ENCODE measurements around the gene DARS2. TPM values are rescaled to one million over a fixed set of nuclear protein-coding genes. Genes with fewer than 3 reads are reported as not detected.
A peak's percentile ranks its signal among the peaks of the same experiment; 100 is the strongest.

DARS2 gene
- total and polyA plus RNA-seq, 2 of the 4 experiments (the other 2 are of a cell fraction): 14.8 to 18.8 TPM

DNA sequence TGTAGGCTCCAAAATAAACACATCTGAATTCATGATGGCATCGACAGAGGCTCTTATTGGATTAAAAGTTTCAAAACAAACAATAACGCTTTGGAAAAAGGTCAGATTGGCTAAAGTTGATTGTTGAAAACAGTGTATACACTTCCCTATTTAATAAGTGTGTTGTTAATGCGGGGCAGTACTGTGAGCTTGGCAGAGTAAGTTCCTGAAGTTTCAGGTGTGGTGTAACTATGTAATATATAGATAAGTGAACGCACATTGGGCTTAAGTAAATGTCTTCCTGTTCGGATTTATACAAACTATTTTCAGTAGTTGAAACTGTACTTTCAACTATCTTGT, 44.5 kb downstream of the DARS2 start:
- Histone ChIP-seq H4K20me1 (ENCODE audit: insufficient read depth, low read length) (peaks cover 38% of the 10 kb centered on the region), H4K5ac (ENCODE audit: low read depth, low read length) (peak overlapping the region; percentile 58; the same call in 1 of the 2 replicates), H2AK5ac (ENCODE audit: low read depth, low read length) (no peak overlapping the region), H3K4me2 (ENCODE audit: low read depth, low read length) (peak overlapping the region; percentile 86), H2BK120ac (ENCODE audit: low read depth, low read length) (peak overlapping the region; percentile 74; the same call in 1 of the 2 replicates), H3K14ac (replicated peaks; ENCODE audit: low read depth, low read length) (peak overlapping the region; percentile 77; the same call in 1 of the 2 replicates), H3K4me1 (ENCODE audit: control insufficient read depth, insufficient read depth, low read length) (no peaks in the 10 kb centered on the region; the same call in 1 of the 2 replicates), H3K9ac (ENCODE audit: low read depth, low read length) (peak overlapping the region; percentile 69), H3K4ac (ENCODE audit: low read depth, low read length) (peak overlapping the region; percentile 90), H2BK20ac (ENCODE audit: low read depth, low read length) (no peak overlapping the region), H4K91ac (ENCODE audit: insufficient read depth, low read depth, low read length) (peak overlapping the region; percentile 63; the same call in 1 of the 2 replicates), H3K79me1 (ENCODE audit: low read depth in 1 of 2, low read length in 2 of 2) (peaks cover 12 to 57% of the 10 kb centered on the region in 2 experiments; a peak in 3 of 4 replicates), H3K23ac (ENCODE audit: low read depth, low read length) (peak overlapping the region; percentile 50; the same call in 1 of the 2 replicates), H3K27me3 (ENCODE audit: control insufficient read depth, insufficient read depth, low read length) (no peaks in the 10 kb centered on the region), H2AFZ (replicated peaks; ENCODE audit: low read length, poor library complexity) (peak overlapping the region; percentile 96), H3K18ac (ENCODE audit: low read depth, low read length) (no peak overlapping the region; the same call in 1 of the 2 replicates), H4K8ac (ENCODE audit: low read depth in 2 of 2, low read length in 2 of 2) (peak overlapping the region; percentile 79 to 85; a peak in 3 of 4 replicates), H3K27ac (ENCODE audit: insufficient read depth, low read length) (peak overlapping the region; percentile 79), H2BK15ac (ENCODE audit: low read depth, low read length) (no peak overlapping the region), H3K4me3 (ENCODE audit: insufficient read depth, low read depth, low read length) (peak overlapping the region; percentile 60), H3K9me3 (ENCODE audit: control insufficient read depth, insufficient read depth, low read length) (no peaks in the 10 kb centered on the region), H3K36me3 (ENCODE audit: control insufficient read depth, insufficient read depth, low read length) (peaks cover 35% of the 10 kb centered on the region), H3K56ac (ENCODE audit: extremely low read depth, insufficient read depth, low read length) (peak overlapping the region; percentile 73; the same call in 1 of the 2 replicates), H2AK9ac (replicated peaks; ENCODE audit: low read depth, low read length, poor library complexity) (peak overlapping the region; percentile 92), H2BK5ac (ENCODE audit: low read depth, low read length, poor library complexity, severe bottlenecking) (no peak overlapping the region), H3K9me1 (ENCODE audit: insufficient read depth, low read length) (no peaks in the 10 kb centered on the region)
- dilution Hi-C loops (cut with HindIII; ENCODE audit: low sequenced_read_pairs, unreplicated experiment): no loop called here
- TF ChIP-seq RCOR1 (IDR thresholded peaks at IDR 0.05; ENCODE audit: insufficient replicate concordance, low read length) (no peak), MXI1 (IDR thresholded peaks at IDR 0.05; ENCODE audit: borderline replicate concordance, low read depth, low read length) (no peak), POLR2A (IDR thresholded peaks at IDR 0.05; ENCODE audit: low read depth, low read length) (no peak), RAD21 (IDR thresholded peaks at IDR 0.05; ENCODE audit: low read length) (no peak), FOS (IDR thresholded peaks at IDR 0.05; ENCODE audit: low read depth, low read length) (no peak), BHLHE40 (IDR thresholded peaks at IDR 0.05; ENCODE audit: low read depth, low read length) (no peak), CEBPB (IDR thresholded peaks at IDR 0.05; ENCODE audit: low read depth, low read length) (no peak), MAFK (IDR thresholded peaks at IDR 0.05; ENCODE audit: low read depth, low read length) (no peak), SMC3 (IDR thresholded peaks at IDR 0.05; ENCODE audit: low read depth, low read length) (no peak), NFE2L2 (IDR thresholded peaks at IDR 0.05; ENCODE audit: low read depth, low read length) (no peak), RFX5 (IDR thresholded peaks at IDR 0.05; ENCODE audit: low read depth, low read length) (no peak), MAZ (IDR thresholded peaks at IDR 0.05; ENCODE audit: borderline replicate concordance, low read depth, low read length) (no peak), CHD1 (IDR thresholded peaks at IDR 0.05; ENCODE audit: low read depth, low read length) (no peak)
- TF ChIP-seq, protein P1, sequence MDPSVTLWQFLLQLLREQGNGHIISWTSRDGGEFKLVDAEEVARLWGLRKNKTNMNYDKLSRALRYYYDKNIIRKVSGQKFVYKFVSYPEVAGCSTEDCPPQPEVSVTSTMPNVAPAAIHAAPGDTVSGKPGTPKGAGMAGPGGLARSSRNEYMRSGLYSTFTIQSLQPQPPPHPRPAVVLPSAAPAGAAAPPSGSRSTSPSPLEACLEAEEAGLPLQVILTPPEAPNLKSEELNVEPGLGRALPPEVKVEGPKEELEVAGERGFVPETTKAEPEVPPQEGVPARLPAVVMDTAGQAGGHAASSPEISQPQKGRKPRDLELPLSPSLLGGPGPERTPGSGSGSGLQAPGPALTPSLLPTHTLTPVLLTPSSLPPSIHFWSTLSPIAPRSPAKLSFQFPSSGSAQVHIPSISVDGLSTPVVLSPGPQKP (IDR thresholded peaks at IDR 0.05; ENCODE audit: borderline replicate concordance, low read depth, low read length): no peak
- TF ChIP-seq, protein P2, sequence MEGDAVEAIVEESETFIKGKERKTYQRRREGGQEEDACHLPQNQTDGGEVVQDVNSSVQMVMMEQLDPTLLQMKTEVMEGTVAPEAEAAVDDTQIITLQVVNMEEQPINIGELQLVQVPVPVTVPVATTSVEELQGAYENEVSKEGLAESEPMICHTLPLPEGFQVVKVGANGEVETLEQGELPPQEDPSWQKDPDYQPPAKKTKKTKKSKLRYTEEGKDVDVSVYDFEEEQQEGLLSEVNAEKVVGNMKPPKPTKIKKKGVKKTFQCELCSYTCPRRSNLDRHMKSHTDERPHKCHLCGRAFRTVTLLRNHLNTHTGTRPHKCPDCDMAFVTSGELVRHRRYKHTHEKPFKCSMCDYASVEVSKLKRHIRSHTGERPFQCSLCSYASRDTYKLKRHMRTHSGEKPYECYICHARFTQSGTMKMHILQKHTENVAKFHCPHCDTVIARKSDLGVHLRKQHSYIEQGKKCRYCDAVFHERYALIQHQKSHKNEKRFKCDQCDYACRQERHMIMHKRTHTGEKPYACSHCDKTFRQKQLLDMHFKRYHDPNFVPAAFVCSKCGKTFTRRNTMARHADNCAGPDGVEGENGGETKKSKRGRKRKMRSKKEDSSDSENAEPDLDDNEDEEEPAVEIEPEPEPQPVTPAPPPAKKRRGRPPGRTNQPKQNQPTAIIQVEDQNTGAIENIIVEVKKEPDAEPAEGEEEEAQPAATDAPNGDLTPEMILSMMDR (conservative IDR thresholded peaks at IDR 0.05; ENCODE audit: low read depth, low read length): no peak
- TF ChIP-seq, protein P3, sequence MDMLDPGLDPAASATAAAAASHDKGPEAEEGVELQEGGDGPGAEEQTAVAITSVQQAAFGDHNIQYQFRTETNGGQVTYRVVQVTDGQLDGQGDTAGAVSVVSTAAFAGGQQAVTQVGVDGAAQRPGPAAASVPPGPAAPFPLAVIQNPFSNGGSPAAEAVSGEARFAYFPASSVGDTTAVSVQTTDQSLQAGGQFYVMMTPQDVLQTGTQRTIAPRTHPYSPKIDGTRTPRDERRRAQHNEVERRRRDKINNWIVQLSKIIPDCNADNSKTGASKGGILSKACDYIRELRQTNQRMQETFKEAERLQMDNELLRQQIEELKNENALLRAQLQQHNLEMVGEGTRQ (IDR thresholded peaks at IDR 0.05; ENCODE audit: low read depth, low read length): no peak
- DNase-seq: no peak
- intact Hi-C loops (cut with micrococcal nuclease): loop anchor here (5.0 kb wide), 2 partner anchors 437 to 1122 kb away; no protein-coding TSS in a partner anchor
- in situ Hi-C loops (cut with MboI; ENCODE audit: low sequenced_read_pairs): no loop called here
- WGBS, 2 experiments (ENCODE audit: extremely low coverage in 2 of 2, insufficient read length in 1 of 2): no CpG with 5 or more reads among the region's 5 CpGs
- BruUV-seq (replicated peaks): no TSS peak
- POLR2A ChIA-PET (ENCODE audit: unreplicated experiment): no interaction called here
- no peak for ATAC-seq (ENCODE audit: low read depth)
- CTCF ChIA-PET: interaction anchor here (0.6 to 0.7 kb wide), 2 partner anchors 16 to 20 kb away, joined by 3 read pairs; no protein-coding TSS in a partner anchor
